ENCODE measurements around the gene HIPK2. TPM values are rescaled to one million over a fixed set of nuclear protein-coding genes. Genes with fewer than 3 reads are reported as not detected.
"Not testable (repeated sequence)": the region's sequence is repeated elsewhere in the genome, so short reads cannot be mapped to it uniquely, and the experiment has no call there.

HIPK2 gene
- total RNA-seq, 1 donor: 28.8 TPM

DNA sequence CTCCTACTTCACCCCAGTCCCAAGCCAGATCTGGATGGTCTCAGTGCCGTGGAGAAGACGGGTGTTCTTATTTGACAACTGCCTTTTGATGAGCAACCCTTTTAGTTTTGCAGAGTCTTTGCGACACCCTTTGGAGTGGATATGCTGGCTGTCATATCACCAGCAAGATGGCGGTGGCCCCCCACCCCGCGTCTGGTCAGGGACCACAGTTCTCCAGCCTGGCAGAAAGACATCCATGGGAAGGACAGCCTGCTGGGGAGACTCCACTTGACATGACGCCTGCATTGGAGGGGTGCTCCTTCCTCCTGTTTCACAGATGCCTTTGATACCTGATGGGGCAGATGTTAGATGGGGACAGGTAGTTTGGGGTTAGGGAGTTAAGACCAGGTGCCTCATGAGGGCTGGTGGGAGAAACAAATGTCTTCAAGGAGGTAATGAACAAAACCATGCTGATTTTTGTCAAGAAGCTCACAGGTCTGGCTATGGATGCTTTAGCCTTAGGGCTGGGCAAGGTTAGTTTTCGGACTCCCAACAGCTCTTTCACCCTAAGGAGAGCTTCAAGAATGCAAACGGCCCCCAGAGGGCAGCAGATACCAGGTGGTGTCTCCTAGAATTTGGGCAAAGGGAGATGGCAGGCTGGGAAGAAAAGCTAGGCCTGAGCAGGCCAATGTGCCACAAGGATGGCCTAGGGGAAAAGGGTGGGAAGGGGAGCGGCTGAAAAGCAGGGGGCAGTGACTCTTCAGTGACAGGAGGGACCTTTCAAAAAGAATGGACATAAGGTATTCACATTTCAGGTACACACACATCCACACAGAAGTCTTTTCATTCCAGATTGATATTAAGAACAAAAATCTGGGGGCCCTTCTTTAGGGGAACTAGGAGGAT is 159.1 kb downstream of the HIPK2 start:
- DNase-seq (ENCODE audit: low read depth): peak; percentile 54
- TF ChIP-seq, protein P1, sequence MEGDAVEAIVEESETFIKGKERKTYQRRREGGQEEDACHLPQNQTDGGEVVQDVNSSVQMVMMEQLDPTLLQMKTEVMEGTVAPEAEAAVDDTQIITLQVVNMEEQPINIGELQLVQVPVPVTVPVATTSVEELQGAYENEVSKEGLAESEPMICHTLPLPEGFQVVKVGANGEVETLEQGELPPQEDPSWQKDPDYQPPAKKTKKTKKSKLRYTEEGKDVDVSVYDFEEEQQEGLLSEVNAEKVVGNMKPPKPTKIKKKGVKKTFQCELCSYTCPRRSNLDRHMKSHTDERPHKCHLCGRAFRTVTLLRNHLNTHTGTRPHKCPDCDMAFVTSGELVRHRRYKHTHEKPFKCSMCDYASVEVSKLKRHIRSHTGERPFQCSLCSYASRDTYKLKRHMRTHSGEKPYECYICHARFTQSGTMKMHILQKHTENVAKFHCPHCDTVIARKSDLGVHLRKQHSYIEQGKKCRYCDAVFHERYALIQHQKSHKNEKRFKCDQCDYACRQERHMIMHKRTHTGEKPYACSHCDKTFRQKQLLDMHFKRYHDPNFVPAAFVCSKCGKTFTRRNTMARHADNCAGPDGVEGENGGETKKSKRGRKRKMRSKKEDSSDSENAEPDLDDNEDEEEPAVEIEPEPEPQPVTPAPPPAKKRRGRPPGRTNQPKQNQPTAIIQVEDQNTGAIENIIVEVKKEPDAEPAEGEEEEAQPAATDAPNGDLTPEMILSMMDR (IDR thresholded peaks at IDR 0.05; ENCODE audit: insufficient read depth, low read length): peak; percentile 62
- H3K4me3 ChIP-seq (ENCODE audit: low read depth, low read length): no peak overlapping the region

DNA sequence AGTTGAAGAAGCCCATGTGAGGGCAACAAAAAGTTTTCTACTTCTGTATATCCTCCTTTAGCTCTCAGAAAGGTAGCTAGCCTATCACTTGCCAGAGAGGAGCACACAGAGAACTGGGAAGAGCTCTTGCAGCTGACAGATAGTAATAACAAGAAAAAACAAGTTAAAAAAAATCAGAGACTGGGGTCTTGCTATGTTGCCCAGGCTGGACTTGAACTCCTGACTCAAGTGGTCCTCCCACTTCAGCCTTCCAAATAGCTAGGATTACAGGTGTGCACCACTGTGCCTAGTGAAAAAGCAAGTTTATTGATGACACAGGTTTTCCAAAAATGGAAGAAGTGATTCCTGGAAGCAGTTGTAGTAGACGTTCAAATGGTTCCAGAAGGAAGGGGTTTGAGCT is 160.7 kb downstream of the HIPK2 start:
- TF ChIP-seq, protein P1 (IDR thresholded peaks at IDR 0.05; ENCODE audit: insufficient read depth, low read length): no peak
- no peak overlapping the region for H3K4me3 ChIP-seq (ENCODE audit: low read depth, low read length)
- DNase-seq (ENCODE audit: low read depth): no peak

DNA sequence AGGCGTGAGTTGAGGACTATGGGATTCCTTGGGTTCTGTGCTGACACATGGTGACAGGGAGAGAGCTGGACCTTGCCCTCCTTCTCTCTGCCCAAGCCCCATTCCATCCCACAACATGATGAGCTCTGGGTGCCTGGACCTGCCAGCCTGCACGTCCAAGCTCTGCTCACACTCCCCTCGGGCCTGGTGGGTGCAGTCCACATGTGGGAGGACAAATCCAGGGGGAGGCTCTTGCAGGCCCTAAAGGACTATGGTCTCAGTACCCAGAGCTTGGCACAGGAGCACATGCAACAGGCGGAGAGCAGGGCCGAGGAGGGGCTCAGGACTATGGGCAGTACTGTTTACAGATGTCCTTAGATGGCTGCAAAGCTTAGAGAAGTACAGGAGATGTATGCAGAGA is 162.9 kb downstream of the HIPK2 start:
- TF ChIP-seq, protein P1 (IDR thresholded peaks at IDR 0.05; ENCODE audit: insufficient read depth, low read length): no peak
- H3K4me3 ChIP-seq (ENCODE audit: low read depth, low read length): no peak overlapping the region
- no peak for DNase-seq (ENCODE audit: low read depth)

DNA sequence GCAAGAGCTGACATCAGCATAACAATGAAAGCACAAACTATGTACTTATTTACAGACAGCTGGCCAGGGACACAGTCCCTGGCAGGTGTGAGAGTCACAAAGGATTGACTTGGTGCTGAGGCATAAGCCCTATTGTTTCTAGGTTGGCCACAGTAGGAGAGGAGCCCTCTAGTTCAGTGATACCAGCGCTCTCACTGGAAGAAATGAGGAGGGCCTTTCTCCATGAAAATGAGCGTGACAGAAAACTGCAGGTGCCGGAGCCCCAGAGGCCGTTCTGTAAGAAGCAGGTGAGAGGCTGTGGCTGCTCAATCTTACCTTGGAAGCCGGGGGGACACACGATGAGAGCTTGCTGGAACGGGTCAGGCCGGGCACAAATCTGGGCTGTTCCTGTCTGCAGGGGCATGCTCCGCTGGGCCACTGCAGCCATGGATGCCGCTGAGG is 163.8 kb downstream of the HIPK2 start:
- TF ChIP-seq, protein P1 (IDR thresholded peaks at IDR 0.05; ENCODE audit: insufficient read depth, low read length): no peak
- no peak for DNase-seq (ENCODE audit: low read depth)
- no peak overlapping the region for H3K4me3 ChIP-seq (ENCODE audit: low read depth, low read length)

DNA sequence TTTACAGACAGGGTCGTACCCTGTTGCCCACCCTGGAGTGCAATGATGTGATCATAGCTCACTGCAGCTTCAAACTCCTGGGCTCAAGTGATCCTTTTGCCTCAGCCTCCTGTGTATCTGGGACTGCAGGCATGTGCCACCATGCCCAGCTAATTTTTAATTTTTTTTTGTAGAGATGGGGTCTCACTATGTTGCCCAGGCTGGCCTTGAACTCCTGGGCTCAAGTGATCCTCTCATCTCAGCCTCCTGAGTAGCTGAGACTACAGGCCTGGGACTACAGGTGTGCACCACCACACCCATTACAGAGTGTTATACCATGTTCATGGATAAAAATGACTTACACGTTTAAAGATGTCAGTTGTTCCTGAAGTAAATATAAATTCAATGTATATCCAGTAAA is 166.2 kb downstream of the HIPK2 start:
- not testable (repeated sequence) for H3K4me3 ChIP-seq (ENCODE audit: low read depth, low read length); DNase-seq (ENCODE audit: low read depth)

DNA sequence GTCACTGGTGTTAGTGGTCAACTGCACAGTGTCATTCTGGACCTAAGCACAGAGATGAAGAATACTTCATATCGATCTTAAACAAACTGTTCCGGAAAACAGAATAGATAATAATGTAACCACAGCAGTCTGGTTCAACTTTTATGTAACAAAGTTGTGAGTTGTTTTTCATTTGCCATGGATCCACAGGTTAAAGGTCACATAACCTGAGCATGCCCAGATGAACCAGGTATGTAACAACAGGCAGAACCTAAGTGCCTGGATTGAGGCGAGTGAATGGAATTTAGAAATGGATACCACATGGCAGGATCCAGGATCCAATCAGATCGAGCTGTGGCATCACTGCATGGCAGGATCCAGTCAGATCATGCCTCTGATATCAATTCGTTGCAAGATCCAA is 167.2 kb downstream of the HIPK2 start:
- no peak overlapping the region for H3K4me3 ChIP-seq (ENCODE audit: low read depth, low read length)
- DNase-seq (ENCODE audit: low read depth): no peak
- TF ChIP-seq, protein P1 (IDR thresholded peaks at IDR 0.05; ENCODE audit: insufficient read depth, low read length): no peak

DNA sequence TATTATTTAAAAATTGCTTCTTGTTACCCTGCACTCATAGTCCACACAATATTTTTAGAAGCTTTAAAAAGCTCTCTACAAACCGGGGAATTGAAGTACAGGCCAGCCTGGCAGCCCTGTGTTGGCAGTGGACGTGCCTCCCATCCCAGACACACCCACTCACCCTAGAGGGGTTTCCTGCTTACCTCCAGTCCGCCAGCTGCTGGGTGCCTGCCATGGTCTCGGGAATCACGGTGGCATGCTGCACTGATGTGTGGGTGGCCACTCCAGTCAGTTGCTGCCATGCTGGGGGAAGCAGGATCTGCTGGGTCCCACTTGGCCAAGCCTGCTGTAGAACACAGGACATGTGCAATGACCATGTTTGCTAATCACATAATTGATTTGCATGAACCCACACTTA is 173.9 kb downstream of the HIPK2 start:
- no peak overlapping the region for H3K4me3 ChIP-seq (ENCODE audit: low read depth, low read length)
- DNase-seq (ENCODE audit: low read depth): no peak
- TF ChIP-seq, protein P1 (IDR thresholded peaks at IDR 0.05; ENCODE audit: insufficient read depth, low read length): no peak
